HG03196 (cell line): ENCODE measurements around the gene ABCB8.

Experiments used
- ATAC-seq: cut with Tn5 transposase; IDR thresholded peaks from one replicate; pipeline ENCODE4 v1.9.1; 2021; ENCODE audit not compliant: unreplicated experiment

ABCB8 gene

GRCh38 chr7:151070574-151070960 is 42.3 kb downstream of the ABCB8 start:
- no peak for ATAC-seq

GRCh38 chr7:151071032-151071866 is 43.0 kb downstream of the ABCB8 start:
- no peak for ATAC-seq

GRCh38 chr7:151073990-151074389 is 45.7 kb downstream of the ABCB8 start:
- ATAC-seq = no peak

GRCh38 chr7:151074817-151075661 is 46.8 kb downstream of the ABCB8 start:
- no peak for ATAC-seq

GRCh38 chr7:151075662-151075971 is 47.4 kb downstream of the ABCB8 start:
- no peak for ATAC-seq

- no peak for ATAC-seq
These were observed 47.8 kb downstream of the ABCB8 start for GRCh38 chr7:151075978-151076426.

GRCh38 chr7:151076863-151077704 is 48.8 kb downstream of the ABCB8 start:
- no peak for ATAC-seq

GRCh38 chr7:151077705-151078232 is 49.5 kb downstream of the ABCB8 start:
- ATAC-seq = no peak

GRCh38 chr7:151078233-151079040 is 50.2 kb downstream of the ABCB8 start:
- ATAC-seq = no peak

- no peak for ATAC-seq
These were observed 51.1 kb downstream of the ABCB8 start for GRCh38 chr7:151079199-151079910.

- peak; percentile 3 for ATAC-seq
These were observed 51.8 kb downstream of the ABCB8 start for GRCh38 chr7:151080067-151080521.

GRCh38 chr7:151080522-151081169 is 52.4 kb downstream of the ABCB8 start, which contains the start of gene FASTK:
Gene FASTK, minus strand, starts transcription at chr7:151080809. Its CDS starts 43 bp downstream, at chr7:151080766.
- ATAC-seq = peak; percentile 73

GRCh38 chr7:151081170-151082101 is 53.2 kb downstream of the ABCB8 start:
- ATAC-seq = no peak

GRCh38 chr7:151082141-151083070 is 54.2 kb downstream of the ABCB8 start:
- no peak for ATAC-seq

- ATAC-seq = peak; percentile 40
These were observed 55.0 kb downstream of the ABCB8 start, which contains the start of gene TMUB1 for GRCh38 chr7:151083071-151083823. Gene TMUB1, minus strand, starts transcription at chr7:151083493. Its CDS starts 930 bp downstream, at chr7:151082563.

- ATAC-seq = no peak
These were observed 55.5 kb downstream of the ABCB8 start for GRCh38 chr7:151083824-151084160.
